K562 (cell line): Measurements from ENCODE around the gene SND1. TPM values are rescaled to one million over a fixed set of nuclear protein-coding genes. Genes with fewer than 3 reads are reported as not detected.

Experiments
- CAMTA2 ChIP-seq: fragments of 250-450 bp; sonication (Bioruptor Pico); conservative IDR thresholded peaks from 2 replicates; pipeline ENCODE4 v1.5.1; 2022
- CCAR2 ChIP-seq: fragments of 200-400 bp; formaldehyde crosslinking; IDR thresholded peaks from 2 replicates; pipeline ENCODE4 v1.6.1; 2017; ENCODE audit warnings: mild to moderate bottlenecking, low read depth, low read length
- CXXC5 ChIP-seq: fragments of 250-450 bp; sonication (Bioruptor Pico); IDR thresholded peaks from 2 replicates; pipeline ENCODE4 v1.8.0; 2022; ENCODE audit warnings: inconsistent platforms, mild to moderate bottlenecking, moderate library complexity
- ELF2 ChIP-seq: fragments of 250-450 bp; sonication (Bioruptor Pico); IDR thresholded peaks from 2 replicates; pipeline ENCODE4 v1.5.0; 2021; ENCODE audit warnings: mild to moderate bottlenecking
- FOS ChIP-seq: IDR thresholded peaks from 3 replicates; pipeline ENCODE4 v1.6.1; 2011; ENCODE audit not compliant: insufficient read length; ENCODE audit errors: extremely low read depth
- GTF2F1 ChIP-seq: IDR thresholded peaks from 2 replicates; pipeline ENCODE4 v1.6.1; 2011; ENCODE audit warnings: low read depth, low read length, improper control_type of control experiment
- HDAC3 ChIP-seq: fragments of 450-650 bp; IDR thresholded peaks from 2 replicates; pipeline ENCODE4 v1.6.1; 2018; ENCODE audit warnings: borderline replicate concordance, mild to moderate bottlenecking, moderate library complexity; ENCODE audit not compliant: partially characterized antibody
- HMGN3 ChIP-seq: IDR thresholded peaks from 2 replicates; pipeline ENCODE4 v1.6.1; 2011; ENCODE audit warnings: borderline replicate concordance, low read depth, mild to moderate bottlenecking, mixed read lengths, low read length; ENCODE audit not compliant: insufficient read length; ENCODE audit errors: extremely low read depth
- KAT2B ChIP-seq: IDR thresholded peaks from one replicate; pipeline ENCODE4 v1.6.1; 2012; ENCODE audit warnings: low read depth, mild to moderate bottlenecking, control low read depth, inconsistent platforms, low read length, moderate library complexity
- MECOM ChIP-seq: fragments of 250-450 bp; sonication (Bioruptor Pico); IDR thresholded peaks from 2 replicates; pipeline ENCODE4 v1.8.0; 2022; ENCODE audit warnings: inconsistent platforms
- MTA1 ChIP-seq: fragments of 450-650 bp; IDR thresholded peaks from 2 replicates; pipeline ENCODE4 v1.6.1; 2017; ENCODE audit warnings: borderline replicate concordance
- NONO ChIP-seq, 2 experiments: fragments of 200-400 bp in 1 of 2; fragments of 450-650 bp in 1 of 2; formaldehyde crosslinking in 1 of 2; IDR thresholded peaks; 2 replicates each; pipeline ENCODE4 v1.6.1; 2017; ENCODE audit warnings: low read depth in 2 of 2, mild to moderate bottlenecking in 2 of 2, moderate library complexity in 2 of 2, low read length in 1 of 2
- POU5F1 ChIP-seq: fragments of 150-350 bp; IDR thresholded peaks from 2 replicates; pipeline ENCODE4 v1.6.1; 2014; ENCODE audit warnings: borderline replicate concordance, low read length, low read depth, mild to moderate bottlenecking; ENCODE audit not compliant: partially characterized antibody
- RBM22 ChIP-seq: fragments of 200-400 bp; formaldehyde crosslinking; IDR thresholded peaks from 2 replicates; pipeline ENCODE4 v1.6.1; 2018; ENCODE audit warnings: low read length, low read depth; ENCODE audit not compliant: poor library complexity, severe bottlenecking
- SMAD2 ChIP-seq: fragments of 150-350 bp; IDR thresholded peaks from 2 replicates; pipeline ENCODE4 v1.6.1; 2014; ENCODE audit warnings: low read depth, mild to moderate bottlenecking, low read length
- SRSF9 ChIP-seq: fragments of 200-400 bp; formaldehyde crosslinking; IDR thresholded peaks from 2 replicates; pipeline ENCODE4 v1.6.1; 2017; ENCODE audit warnings: low read depth, low read length, borderline replicate concordance
- STAT5A ChIP-seq: IDR thresholded peaks from 2 replicates; pipeline ENCODE4 v1.6.1; 2012; ENCODE audit warnings: low read length, inconsistent platforms, borderline replicate concordance
- SUPT5H ChIP-seq: fragments of 450-650 bp; IDR thresholded peaks from 2 replicates; pipeline ENCODE4 v1.6.1; 2016
- USF2 ChIP-seq: sonication (generic); formaldehyde crosslinking; IDR thresholded peaks from 2 replicates; pipeline ENCODE4 v1.5.0; 2020; ENCODE audit warnings: missing genetic modification reagents
- XRCC5 ChIP-seq: fragments of 200-400 bp; formaldehyde crosslinking; IDR thresholded peaks from 2 replicates; pipeline ENCODE4 v1.6.1; 2017; ENCODE audit warnings: low read depth, mild to moderate bottlenecking, low read length
- ZKSCAN1 ChIP-seq: fragments of 150-350 bp; IDR thresholded peaks from 2 replicates; pipeline ENCODE4 v1.6.1; 2016; ENCODE audit warnings: low read depth, low read length
- ZNF518B ChIP-seq: fragments of 250-450 bp; sonication (Bioruptor Pico); IDR thresholded peaks from 2 replicates; pipeline ENCODE4 v1.5.0; 2021; ENCODE audit warnings: mild to moderate bottlenecking, moderate library complexity
- polyA plus RNA-seq, 8 experiments: library from polyadenylated mRNA; depleted of rRNA in 4 of 8; stranded (reverse) in 5 of 8; unstranded in 3 of 8; fragments of >200 nt; fragmentation: Nextera tagmentation in 2 of 8; fragmentation: Illumina TruSeq in 1 of 8; extraction: Ambion mirVana in 2 of 8; extraction: Trizol in 1 of 8; gene quantifications; 2 replicates each; pipeline versions ENCODE4 v1.2.1 to v1.2.3, GENCODE V29; 2011 to 2014; ENCODE audit warnings: inconsistent platforms in 1 of 8, missing spikeins in 1 of 8
- total RNA-seq, 7 experiments: library from RNA; depleted of rRNA in 6 of 7; stranded (reverse); fragments of >200 nt in 6 of 7; fragmentation: Illumina TruSeq in 2 of 7; extraction: Trizol in 2 of 7; gene quantifications; 2 replicates each; pipeline versions ENCODE4 v1.2.1 to v1.2.3, GENCODE V29; 2011 to 2021; ENCODE audit warnings: low replicate concordance in 1 of 7
- TF ChIP-seq, protein P1 (sequence below): sonication (generic); formaldehyde crosslinking; IDR thresholded peaks from 2 replicates; pipeline ENCODE4 v1.8.0; 2022; ENCODE audit warnings: mild to moderate bottlenecking, missing genetic modification reagents

The SND1 gene
- total and polyA plus RNA-seq, 9 of the 15 experiments (the other 6 are each of a cell fraction or from before 2014, with no cell fraction given): 46.5 to 307 (median 191) TPM

GRCh38 chr7:127651556-127652332 lies at the start of gene SND1 (continued):
- TF ChIP-seq XRCC5 (no peak; the same call in 1 of the 2 replicates), GTF2F1 (0 out of 2 replicates have a peak, but pooled peaks have one; percentile 84), ZKSCAN1 (no peak; the same call in 1 of the 2 replicates), POU5F1 (no peak), KAT2B (no peak), CXXC5 (CRISPR knock-in tag) (peak; percentile 89), FOS (peak; percentile 89), STAT5A (peak; percentile 26; the same call in 1 of the 2 replicates), USF2 (CRISPR knock-in tag) (0 out of 2 replicates have a peak, but pooled peaks have one; percentile 10), MECOM (no peak), SMAD2 (no peak), CAMTA2 (CRISPR knock-in tag) (peak; percentile 92; the same call in 1 of the 2 replicates), NONO (IDR thresholded peaks at IDR 0.05; ENCODE audit: low read depth in 2 of 2, low read length in 1 of 2) (peak; percentile 40 to 82; a peak in 2 of 4 replicates), RBM22 (no peak), HMGN3 (peak; percentile 95), MTA1 (peak; percentile 69; the same call in 1 of the 2 replicates), SRSF9 (no peak), ELF2 (peak; percentile 67; the same call in 1 of the 2 replicates), SUPT5H (peak; percentile 98), HDAC3 (no peak), CCAR2 (no peak), ZNF518B (CRISPR knock-in tag) (no peak)
- TF ChIP-seq, protein P1, sequence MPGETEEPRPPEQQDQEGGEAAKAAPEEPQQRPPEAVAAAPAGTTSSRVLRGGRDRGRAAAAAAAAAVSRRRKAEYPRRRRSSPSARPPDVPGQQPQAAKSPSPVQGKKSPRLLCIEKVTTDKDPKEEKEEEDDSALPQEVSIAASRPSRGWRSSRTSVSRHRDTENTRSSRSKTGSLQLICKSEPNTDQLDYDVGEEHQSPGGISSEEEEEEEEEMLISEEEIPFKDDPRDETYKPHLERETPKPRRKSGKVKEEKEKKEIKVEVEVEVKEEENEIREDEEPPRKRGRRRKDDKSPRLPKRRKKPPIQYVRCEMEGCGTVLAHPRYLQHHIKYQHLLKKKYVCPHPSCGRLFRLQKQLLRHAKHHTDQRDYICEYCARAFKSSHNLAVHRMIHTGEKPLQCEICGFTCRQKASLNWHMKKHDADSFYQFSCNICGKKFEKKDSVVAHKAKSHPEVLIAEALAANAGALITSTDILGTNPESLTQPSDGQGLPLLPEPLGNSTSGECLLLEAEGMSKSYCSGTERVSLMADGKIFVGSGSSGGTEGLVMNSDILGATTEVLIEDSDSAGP (CRISPR knock-in tag): peak; percentile 76; the same call in 1 of the 2 replicates
